Retina (tissue), 1 donor: ENCODE data around the gene CPNE1.

Source experiments
- DNase-seq: peaks from one replicate; pipeline ENCODE4 v3.0.0-alpha.2; 2016

CPNE1 gene

DNA sequence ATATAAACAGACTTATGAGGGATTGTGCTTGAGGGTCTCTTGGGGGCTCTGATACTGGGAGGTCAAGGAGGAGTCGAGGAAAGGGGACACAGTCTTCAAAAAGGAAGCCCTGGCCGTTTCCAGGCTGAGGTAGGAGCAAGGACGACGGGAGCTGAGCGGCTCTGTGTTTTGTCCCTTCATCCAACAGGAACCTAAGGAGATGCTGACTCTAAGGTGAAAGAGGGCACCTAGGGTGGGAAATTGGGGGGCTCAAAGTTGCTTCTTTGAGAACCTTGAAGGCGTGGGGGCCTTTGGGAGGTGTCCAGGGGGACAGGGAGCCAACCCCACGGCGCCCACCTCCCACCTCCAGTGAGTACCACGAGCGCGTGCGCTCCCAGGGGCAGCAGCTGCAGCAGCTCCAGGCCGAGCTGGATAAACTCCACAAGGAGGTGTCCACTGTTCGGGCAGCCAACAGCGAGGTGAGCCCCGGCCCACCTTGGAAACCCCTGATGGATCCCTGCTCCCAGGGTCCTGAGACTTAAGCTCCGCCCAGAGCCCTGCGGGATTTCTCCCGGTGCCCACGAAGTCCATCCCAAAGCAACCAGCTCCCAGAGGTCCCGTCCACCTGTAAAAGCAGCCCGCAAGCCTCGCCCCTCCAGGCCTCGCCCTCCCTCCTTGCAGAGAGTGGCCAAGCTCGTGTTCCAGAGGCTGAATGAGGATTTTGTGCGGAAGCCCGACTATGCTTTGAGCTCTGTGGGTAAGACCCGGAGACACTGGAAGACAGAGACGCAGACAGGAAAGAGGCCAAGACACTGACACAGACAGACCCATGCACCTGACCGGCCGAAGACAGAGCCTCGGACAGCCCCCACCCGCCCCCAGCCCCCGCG, 46.2 kb downstream of the CPNE1 start:
- peak; percentile 58 for DNase-seq

DNA sequence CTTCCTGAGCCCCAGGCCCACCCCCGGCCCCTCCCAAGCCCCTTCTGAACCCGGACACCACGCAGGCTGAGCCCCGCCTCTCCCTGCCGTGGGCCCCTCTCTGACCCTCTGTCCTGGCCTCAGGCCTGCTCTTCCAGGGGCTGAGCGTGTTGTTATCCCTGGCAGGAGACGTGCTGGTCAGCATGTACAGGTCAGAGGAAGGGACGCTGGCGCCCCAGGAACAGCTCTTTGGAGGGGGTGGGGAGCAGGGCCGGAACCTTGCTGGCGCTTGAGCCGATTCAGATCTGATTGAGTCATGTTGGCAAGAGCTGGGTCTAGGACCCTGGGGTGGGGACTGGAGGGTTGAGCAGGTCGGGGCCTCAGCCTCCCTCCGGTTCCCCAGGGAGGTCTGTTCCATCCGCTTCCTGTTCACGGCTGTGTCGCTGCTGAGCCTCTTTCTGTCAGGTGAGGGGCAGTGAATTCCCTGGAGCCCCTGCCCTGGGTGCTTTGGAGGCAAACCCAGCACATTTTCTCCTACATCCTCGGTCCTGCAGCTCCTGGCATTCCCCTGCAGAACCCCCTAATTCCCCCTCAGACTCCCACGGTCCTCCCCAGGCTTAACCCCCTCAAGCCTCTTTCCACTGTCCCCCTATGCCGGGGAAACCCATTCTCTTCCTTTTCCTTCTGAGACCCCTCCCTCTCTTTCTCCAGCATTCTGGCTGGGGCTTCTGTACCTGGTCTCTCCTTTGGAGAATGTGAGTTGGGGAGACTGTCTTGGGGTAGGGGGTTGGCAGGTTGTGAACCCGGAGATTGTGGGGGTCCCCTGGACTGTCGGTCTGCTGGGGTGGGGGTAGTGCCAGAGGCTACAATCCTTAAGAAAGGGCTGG, 47.1 kb downstream of the CPNE1 start:
- DNase-seq: peak; percentile 79

DNA sequence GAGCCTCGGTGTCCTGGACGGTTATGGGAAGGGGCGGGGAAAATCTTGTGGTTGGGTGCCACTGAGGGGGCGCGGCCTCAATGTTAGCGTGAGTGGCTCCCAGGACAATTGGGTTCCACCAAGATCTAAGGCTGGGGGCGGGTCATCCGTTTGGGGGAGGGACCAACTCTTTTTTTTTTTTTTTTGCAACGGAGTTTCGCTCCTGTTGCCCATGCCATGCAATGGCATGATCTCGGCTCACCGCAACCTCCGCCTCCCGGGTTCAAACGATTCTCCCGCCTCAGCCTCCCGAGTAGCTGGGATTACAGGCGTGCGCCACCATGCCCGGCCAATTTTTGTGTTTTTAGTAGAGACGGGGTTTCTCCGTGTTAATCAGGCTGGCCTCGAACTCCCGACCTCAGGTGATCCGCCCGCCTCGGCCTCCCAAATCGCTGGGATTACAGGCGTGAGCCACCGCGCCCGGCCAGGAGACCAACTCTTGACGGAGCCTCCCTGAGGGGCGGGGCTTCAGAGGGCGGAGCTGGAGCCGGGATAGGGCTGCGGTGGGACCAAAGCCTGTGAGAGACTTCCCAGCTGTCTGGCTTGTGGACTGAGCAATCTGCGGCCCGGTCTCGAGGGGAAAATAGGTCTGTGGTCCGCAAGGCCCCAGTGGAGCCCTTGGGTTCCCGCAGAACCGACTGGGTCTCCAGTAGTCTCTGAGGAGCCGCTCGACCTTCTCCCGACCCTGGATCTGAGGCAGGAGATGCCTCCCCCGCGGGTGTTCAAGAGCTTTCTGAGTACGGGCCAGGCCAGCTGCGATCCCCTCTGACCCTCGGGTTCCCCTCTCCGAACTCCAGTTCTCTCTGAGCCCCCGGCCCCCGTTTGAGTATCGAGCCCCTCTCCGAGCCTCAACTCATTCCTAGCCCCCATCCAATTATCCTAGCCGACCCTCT, 48.0 kb downstream of the CPNE1 start:
- peak; percentile 87 for DNase-seq

DNA sequence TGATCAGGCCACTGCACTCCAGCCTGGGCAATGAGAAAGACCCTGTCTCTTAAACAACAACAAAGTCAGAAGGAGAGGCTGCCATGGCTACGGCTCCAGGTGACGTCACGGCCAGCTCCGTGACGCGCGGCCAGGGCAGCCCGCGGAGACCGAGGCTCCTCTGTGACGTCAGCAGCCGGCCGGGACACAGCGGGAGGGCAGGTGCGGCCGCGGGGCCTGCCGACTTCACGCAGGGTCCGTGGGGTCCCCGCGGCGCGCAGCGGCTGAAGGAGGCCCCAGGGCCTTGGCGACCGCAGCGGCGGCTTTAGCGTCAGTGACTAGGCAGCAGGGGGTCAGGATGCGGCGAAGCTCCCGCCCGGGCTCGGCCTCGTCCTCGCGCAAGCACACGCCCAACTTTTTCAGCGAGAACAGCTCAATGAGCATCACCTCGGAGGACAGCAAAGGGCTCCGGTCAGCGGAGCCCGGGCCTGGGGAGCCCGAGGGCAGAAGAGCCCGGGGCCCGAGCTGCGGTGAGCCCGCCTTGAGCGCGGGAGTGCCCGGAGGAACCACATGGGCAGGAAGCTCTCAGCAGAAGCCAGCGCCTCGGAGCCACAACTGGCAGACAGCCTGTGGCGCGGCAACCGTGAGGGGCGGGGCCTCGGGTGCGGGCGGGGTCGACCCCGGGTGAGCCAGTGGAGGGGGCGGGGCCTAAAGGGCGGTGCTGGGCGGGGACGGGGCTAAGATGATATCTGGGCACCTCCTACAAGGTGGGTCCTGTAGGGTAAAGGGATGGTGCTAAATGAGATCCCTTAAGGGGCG, 48.8 kb downstream of the CPNE1 start, which contains the start of gene SPAG4:
Gene SPAG4, plus strand, starts transcription at position 163 of the 798 bp plus-strand sequence. Its CDS starts 175 bp downstream, at position 338.
- peak; percentile 94 for DNase-seq

DNA sequence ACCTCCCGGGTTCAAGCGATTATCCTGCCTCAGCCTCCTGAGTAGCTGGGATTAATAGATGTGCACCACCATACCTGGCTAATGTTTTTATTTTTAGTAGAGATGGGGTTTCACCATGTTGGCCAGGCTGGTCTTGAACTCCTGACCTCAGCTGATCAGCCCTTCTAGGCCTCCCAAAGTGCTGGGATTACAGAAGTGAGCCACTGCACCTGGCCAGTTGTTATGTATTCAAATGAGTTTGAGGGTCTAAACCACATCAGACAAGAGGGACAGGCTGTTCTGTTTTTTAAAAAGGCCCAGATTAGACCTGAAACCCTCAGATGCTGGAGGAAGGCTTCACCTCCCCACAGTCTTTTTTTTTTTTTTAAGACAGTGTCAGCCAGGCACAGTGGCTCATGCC, 53.2 kb downstream of the CPNE1 start:
- no peak for DNase-seq

DNA sequence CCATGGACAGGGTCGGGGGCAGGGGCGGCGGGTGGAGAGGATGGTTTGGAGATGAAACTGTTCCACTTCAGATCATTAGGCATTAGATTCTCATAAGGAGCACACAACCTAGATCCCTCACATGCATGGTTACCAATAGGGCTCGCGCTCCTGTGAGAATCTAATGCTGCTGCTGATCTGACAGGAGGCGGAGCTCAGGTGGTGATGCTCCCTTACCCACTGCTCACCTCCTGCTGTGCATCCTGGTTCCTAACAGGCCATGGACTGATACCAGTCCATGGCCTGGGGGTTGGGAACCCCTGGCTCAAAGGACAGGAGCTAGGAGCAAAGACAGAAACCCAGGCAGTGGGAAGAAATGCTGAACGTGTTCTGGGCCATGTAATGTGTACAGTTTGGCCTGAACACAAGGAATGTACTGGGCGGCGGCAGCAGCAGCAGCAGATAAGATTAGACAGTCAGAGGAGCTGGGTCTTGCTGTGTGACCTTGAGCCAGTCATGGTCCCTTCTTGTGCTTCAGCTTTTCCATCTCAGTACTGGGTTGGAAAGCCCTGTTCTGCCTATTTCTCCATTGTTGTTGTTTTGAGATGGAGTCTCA, 53.8 kb downstream of the CPNE1 start:
- DNase-seq: no peak

DNA sequence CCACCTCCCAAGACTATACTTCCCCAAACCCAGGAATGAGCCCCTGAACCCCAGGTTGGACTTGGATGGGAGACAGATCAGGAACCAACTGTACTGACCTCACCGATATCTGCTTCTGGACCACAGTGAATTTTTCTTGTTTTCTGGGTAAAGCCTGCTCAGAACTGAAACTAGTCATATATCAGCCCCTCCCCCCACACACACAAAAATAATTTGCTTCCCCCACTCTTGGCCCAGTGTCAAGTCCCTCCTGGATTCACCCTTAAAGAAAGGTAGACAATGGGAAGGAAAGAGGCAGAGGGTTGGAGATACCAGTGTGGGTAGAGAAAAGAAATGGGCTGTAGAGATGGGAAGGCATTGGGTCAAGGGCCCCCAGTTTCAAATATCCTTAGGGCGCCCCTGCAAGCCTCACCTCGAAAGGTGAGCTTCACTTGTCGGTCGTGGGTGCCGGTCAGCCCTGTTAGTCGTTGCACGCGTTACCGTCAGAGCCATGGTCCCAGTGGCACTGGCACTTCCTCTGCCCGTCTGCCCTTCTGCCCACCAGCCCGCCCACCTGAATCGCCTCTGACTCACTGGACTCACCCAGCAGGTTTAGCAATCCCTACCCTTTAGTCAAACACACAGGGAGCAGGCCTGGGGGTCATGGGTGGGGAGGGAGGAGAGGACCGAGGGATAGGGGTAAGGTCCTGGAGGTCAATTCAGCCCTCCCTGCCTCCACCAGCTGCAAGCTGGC, 57.5 kb downstream of the CPNE1 start:
- no peak for DNase-seq

DNA sequence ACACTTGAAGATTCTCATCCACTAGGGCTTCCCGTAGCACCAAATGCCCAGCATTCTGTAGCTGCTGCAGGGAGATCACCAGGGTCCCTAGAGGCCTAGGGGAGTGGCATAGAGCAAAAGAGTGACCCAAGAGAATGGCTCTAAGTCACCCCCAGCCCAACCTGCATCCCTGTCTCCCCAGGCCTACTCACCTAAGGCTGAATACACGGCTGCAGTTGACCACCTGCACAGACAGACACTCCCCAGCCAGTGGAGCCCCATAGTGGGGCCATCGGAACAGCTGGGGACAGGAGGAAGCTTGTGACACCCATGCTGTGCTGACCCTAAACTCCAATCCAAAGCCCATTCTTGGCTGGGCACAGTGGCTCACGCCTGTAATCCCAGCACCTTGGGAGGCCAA, 58.6 kb downstream of the CPNE1 start:
- DNase-seq: no peak

DNA sequence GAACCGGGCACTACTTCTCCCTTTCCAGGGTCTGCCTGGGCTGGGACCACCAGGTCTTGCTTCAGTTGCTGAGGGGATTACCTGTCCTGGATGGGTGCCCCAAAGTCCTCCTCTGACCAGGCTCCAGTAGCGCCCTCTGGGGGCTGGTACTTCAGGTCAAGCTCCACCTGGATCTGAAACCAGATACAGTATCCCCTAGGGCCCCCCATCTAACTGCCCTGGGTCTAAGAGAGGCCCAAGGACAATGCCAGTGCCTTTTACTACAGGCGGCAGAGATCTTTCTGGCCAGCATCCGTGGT, 60.3 kb downstream of the CPNE1 start:
- no peak for DNase-seq

DNA sequence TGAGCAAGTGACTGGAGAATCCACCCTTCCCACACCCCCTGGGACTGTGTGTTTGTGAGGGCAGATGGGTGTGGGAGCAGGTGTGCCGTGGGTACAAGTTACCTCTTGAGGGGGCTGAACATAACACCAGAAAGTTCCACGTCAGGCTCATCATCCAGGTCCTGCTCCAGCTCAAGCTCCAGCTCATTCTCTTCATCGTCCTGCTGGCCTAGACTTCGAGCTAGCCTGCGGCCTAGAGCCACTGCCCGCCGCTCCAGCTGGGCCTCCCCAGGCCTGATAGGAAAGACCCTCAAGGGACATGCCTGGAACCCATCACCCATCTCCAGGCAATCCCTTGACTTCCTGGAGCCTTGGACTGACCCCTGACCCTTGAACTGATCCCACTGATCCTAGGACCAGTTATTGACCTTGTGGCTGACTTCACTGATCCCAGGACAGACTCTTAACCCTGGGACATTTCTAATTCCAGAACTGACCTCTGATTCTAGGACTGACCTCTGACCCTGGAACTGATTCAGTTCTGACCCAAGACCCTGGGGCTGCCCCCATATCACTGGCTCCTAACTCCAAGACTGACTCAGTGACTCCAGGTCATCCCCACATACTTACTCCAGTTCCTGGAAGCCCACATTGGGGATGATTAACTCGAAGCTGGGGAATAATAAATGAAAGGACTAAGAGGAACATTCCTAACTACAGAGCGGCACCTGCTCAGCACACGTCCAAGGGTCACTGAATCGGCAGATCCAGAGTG, 60.8 kb downstream of the CPNE1 start:
- no peak for DNase-seq

DNA sequence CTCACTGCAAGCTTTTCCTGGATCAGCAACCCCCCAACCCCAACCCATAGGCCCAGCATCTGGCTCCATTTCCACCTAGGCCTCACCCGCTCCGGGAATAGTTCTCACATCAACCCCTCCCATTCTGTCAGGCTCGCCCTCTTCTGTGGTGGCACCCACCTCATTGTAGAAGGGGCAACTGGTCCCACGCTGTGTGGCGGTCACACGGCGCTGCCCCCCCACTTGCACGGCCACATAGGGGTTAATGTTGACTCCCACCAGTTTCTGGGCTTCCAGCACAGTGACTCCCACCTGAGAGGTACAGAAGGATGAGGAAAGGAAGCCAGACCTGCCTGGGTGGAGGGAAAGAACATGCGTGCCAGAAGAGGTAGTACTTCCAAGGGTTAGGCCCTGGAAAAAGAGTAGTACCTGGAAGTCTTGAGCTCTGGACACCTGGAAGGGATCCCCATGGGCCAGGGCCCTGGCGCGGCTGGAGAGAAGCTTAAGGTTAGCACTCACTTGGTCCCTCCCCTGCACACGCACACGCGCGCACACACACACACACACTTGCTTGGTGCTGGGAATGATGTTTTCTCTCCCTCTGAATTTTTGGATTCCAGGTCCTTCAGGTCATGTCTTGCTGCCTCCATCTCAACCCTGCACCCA, 61.7 kb downstream of the CPNE1 start:
- DNase-seq: no peak

DNA sequence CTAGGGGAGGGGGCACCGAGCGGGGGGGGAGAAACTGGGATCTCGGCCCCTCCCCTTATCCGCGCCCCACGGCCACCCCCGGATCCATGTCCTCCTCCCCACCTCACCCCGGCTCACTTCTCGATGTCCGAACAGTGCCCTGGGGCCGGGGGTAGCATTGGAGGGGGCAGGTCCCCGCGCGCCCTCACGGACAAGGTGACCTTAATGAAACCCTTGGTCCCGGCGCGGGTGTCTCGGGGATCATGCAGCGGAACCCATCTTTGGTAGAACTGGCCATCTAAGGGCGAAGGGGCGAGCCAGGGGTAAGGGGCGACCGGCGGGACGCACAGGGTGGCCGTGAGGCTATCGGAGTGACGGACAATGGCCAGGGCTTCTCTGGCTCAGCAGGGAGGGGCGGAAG, 62.7 kb downstream of the CPNE1 start:
- peak; percentile 28 for DNase-seq

DNA sequence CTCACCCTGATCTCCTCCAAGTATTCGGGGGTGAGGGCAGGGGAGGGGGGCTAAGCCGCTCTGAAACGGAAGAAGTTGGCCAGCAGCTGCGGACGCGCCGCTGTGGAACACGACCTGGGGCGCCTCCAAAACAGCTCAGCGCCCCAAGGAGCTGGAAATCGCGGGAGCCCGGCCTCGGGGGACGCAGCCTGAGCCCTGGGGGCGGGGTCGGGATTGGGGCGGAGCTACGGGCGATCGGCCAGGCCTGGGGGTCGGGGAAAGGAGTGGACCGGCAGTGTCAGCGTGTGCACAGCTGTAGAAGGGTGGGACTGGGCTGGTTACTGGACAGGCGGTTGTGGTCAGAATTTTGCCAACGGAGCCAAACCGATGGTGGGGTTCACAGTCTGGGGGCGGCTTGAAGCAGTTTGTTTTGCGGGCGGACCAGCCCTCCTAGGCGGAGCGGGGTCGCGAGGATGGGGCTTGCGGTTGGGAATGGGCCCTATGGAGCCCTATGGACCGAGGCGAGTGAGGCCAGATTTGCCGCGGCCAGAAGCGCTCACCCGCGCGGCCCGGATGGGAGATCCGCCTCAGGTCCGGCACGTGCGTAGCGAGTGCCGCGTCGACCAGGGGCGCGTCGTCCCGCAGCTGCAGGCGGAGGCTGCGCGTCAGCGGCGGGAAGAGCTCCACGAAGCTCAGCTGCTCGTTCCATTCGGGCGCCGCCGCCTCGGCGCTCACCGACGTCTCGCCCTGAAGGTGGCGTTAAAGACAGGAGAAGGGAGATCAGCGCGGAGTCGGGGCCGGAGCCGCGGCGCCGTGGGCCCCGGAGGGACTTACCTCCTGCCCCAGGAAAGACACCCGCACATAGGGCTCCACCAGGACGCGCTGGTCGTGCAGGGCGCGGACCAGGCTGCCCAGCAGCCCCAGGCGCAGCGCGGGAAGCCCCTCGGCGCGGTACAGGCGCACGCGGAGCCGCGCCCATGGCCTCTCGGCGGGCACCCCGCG, 63.4 kb downstream of the CPNE1 start:
- peak; percentile 91 for DNase-seq

DNA sequence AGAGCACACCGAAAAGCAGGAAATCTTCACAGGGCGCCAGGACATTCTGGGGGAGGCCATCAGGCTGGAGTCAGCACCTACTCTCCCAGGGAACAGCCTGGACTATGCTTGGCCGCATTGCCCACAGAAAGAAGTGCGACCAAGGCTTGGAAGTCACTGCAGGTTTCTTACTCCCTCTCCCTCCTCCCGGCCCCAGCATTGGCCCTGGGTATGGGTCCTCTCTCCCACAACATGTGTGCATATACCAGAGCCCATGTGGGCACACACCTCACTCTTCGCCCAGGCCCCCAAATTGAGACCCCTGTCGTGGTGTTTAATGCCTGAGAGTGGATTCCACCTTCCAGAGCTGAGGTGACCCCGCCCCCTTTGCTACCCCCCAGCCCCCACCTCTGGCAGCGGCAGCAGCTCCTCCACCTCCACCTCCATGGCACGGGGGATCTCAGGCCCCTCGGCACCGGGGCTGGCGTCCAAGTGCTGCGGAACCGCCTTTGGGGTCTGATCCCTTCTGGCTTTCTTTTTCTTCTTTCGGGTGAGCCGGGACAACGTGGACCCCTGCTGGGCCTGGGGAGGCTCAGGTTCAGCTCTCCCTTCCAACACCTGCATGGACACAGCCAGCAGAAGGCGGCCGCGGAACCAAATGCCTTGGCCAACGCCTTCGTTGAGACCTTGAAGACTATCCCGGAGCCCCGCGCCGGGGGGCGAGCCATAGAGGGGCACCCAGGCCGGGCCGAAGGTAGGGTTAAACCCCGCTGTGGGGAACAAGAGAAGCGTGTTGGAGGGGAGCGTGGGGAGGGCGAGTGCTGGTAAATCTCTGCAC, 64.3 kb downstream of the CPNE1 start:
- no peak for DNase-seq

DNA sequence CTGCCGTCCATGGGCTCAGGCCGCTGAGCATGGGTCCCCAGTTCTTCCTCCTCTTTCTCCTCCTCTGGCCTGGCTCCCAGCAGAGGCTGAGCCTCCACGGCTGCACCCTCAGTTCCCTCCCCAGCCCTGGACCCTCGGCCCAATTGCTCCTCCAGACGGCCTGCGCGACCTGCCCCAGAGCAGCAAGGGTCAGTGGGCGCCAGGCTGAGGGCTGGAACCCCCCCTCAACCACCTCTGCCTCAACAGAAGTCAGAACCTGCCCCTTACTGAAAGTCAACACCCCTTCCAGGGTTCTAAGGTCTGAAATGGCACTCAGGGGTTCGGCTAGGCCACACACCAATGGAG, 65.0 kb downstream of the CPNE1 start:
- no peak for DNase-seq

DNA sequence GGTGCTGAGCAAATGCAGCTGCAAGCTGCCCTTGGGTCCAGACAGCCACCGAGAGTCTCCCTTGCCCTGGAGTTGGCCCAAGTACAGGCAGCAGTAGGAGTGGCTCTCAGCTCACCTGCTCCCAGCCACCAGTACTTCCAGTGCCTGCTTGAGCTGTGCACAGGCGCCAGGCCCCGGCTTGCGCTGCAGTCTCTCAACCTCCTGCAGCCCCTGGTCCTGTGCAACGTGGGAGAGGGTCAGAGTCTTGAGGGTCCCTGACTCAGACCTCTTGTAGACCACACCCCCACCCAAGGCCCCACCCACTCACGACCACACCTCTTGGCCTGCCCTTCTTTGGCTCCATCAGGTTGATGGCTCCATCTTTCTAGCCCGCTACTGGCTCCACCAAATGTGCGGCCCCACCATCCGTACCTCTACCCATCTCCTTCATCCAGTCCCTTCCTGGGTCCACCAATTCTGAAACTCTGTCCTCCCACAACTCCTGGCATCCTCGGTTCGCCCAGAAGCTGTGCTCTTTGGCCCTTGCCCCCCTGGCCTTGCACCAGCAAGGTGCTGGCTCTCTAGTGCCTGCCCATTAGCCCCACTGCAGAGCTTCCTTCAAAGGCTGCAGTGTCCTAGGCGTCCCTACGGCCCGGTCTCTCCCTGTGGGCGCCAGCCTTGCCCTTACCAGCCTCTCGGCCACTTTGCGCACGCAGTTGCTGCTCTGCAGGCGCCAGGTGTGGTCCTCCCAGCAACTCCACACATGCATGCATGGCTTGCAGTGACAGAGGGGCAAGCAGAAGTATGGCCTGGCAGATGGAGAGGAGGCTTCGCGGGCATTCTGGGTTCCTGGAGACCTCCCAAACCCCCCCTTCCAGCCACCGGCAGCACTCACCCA, 65.6 kb downstream of the CPNE1 start:
- DNase-seq: no peak

DNA sequence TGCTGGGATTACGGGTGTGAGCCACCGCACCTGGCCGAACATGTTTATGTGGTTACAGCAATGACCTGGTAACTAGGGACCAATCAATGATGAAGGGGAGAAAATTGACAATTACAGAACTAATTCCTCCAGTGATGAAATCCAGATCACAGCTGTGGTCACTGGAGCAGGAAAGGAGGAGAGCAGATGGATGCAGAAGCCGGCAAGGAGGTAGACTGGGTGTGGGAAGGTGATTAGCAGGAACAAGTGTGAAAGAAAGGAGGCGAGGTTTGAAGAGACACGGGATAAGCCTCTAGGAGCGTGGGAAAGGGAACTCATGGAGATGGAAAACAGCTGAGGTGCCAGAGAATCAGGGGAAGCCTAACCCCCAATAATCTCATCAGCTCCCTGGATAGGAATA, 66.2 kb downstream of the CPNE1 start:
- no peak for DNase-seq
